Stimulated activated CD8-positive, alpha-beta memory T cell treated with anti-CD3 and anti-CD28 coated beads, Interleukin-7, amount 100 ng/mL, for 48 hours (primary cell): ENCODE measurements around the gene SLC35B2.
"Not testable (repeated sequence)": the region's sequence is repeated elsewhere in the genome, so short reads cannot be mapped to it uniquely, and the experiment has no call there.

Experiments used
- DNase-seq, 2 donors: peaks; one replicate each; pipeline ENCODE4 v3.0.0-alpha.2; 2020; ENCODE audit warnings: low read depth in 1 of 2; ENCODE audit errors: extremely low read depth in 1 of 2

The SLC35B2 gene

DNA sequence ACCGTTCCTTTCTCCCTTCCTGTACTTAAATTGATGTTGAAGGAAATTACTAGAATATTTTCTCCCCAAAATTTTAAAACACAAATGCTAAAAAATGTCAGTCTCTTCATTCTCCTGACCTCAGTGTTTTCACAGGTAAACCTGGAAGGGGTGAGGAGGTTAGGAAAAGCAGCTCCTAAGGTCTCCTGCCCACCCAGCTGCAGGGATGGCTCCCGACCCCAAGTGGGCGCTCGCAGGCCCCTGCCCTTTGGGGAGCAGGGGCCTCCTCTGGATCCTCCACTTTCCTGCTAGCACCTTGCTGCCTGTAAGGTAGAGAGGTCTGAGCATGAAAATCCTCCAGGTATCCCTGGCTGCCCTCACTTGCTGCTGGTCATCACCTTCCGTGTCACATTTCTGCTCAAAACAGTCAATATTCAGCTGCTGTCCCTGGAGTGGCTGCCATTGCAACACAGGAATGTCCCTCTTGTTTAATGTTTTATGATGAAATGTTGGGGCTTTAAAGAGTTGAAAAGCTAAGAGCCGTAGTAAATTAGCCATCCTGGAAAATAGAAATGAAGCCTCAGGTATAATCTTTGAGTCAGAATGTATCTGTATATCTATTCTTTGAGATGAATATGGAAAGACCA, 21.3 kb downstream of the SLC35B2 start:
- no peak for DNase-seq

DNA sequence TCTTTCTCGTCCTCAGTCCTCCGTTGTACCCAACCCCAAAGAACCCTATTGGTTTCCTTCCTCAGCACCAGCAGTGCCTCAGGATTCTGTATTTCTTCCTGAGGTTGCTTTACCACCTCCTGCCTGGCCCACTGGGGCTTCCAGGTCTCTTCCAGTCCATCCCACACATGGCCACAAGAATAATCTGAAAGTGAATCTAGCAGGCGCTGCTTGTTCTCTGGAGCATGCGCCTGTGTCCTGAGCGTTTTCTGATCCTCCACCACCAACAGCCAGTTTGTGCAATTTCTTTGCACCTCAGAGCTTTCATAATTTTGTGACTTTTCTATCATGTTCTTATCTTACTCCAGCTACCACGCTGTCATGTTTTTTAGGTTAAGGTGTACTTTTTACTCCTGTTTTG, 22.1 kb downstream of the SLC35B2 start:
- no peak for DNase-seq

DNA sequence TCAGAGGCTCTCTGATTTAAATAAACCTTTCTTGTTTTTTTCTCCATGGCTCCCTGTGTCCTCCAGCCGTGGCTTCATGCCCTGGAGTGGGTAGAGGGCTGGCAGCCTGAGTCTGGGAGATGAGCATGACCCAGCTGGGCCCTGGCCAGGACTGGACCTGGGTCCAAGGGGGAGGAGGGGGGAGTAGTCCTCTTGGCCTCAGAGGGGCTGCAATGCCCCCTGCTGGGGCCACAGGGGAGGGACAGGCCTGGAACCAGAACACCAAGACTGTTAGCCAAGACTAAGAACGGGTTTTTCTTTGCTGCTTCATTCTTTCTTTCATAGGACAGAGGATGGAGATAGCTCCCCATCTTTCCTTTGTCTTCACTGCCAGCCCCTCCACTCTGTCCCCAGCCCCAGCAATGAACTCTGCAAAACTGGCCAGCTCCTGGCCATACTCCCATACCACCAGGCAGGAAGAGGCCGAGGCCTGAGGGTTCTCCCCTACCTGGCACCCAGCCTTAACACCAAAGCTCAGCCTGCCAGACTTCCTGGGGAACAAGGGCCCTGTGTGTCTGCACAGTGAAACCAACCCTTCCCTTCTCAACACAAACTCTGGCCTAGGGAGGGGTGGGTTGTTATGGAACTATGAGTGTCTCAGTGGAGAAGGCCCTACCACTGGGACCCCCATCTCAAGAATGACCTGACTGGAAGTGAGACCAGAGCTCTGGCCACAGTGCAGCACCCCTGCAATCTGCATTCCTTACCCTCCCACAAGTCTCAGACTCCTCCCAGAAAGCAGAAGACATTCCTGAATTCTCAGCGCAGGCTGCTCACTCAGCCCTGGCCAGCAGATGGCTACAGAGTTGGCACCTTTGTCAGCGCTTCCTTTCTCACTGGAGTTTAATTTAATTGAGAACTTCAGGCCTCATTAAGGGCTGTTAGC, 23.0 kb downstream of the SLC35B2 start:
- no peak for DNase-seq

DNA sequence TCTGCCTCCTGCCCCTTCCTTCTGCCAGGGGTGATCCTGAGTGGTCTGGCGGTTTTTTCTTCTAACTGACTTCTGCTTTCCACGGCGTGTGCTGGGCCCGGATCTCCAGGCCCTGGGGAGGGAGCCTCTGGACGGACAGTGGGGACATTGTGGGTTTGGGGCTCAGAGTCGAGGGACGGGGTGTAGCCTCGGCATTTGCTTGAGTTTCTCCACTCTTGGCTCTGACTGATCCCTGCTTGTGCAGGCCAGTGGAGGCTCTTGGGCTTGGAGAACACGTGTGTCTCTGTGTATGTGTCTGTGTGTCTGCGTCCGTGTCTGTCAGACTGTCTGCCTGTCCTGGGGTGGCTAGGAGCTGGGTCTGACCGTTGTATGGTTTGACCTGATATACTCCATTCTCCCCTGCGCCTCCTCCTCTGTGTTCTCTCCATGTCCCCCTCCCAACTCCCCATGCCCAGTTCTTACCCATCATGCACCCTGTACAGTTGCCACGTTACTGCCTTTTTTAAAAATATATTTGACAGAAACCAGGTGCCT, 23.7 kb downstream of the SLC35B2 start:
- no peak for DNase-seq

DNA sequence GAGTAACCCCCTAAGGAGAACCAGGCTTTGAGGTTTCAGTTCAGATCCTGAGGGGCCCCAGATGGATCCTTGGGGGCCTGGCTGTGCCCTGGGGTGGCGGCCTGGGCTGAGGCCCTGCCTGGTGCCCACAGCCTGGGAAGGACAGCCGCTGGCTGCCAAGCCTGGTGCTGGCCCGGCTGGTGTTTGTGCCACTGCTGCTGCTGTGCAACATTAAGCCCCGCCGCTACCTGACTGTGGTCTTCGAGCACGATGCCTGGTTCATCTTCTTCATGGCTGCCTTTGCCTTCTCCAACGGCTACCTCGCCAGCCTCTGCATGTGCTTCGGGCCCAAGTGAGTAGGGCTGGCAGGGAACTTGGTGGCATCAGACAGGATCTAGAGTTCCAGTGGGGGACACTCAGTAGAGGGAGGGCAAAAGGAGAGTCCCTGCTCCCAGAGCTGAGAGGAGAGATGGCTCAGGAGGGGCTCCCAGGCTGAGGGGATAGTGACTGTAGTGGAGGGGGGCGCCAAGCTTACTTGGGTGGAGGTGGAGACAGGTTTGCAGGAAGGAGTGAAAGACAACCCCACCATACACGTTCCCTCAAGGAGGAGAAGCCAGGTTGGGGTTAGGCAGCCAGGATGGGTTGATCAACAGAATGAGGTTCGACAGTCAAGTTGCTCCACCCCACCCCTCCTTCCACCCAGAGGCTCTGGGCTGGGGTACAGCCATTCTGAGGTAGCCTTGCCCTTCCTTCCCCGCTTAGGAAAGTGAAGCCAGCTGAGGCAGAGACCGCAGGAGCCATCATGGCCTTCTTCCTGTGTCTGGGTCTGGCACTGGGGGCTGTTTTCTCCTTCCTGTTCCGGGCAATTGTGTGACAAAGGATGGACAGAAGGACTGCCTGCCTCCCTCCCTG, 24.4 kb downstream of the SLC35B2 start:
- no peak for DNase-seq

DNA sequence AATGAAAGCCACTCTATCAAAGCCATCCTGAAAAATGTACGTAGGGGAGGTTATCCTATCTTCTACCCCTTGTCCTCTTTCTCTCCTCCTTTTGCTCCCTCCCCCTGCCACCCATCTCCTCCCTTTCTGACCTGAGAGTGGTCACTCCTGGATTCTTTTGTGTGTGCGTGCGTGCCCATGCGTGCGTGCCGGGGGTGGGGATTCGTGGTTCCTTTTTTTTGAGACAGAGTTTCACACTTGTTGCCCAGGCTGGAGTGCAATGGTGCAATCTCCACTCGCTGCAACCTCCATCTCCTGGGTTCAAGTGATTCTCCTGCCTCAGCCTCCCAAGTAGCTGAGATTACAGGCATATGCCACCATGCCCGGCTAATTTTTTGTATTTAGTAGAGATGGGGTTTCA, 25.9 kb downstream of the SLC35B2 start:
- not testable (repeated sequence) for DNase-seq

DNA sequence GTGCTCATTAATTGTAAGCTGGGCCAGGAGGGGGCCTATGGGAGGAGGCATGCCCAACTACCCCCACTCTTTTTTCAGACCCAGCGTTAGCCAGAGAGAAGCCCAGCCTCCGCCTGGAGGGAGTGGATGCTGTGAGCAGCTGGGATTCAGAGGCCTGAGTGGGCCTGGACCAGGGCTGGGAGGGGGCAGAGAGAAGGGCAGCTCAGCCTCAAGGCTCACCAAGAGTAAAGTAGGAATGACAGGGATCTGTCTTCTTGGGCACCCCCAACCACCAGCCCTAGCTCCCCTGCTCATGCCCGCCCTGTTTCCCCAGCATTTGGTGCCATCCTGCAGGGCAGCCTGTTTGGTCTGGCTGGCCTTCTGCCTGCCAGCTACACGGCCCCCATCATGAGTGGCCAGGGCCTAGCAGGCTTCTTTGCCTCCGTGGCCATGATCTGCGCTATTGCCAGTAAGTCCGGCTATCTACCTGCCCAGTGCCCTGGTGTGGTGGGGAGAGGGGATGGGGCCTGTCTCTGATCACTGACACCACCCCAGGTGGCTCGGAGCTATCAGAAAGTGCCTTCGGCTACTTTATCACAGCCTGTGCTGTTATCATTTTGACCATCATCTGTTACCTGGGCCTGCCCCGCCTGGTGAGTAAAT, 27.2 kb downstream of the SLC35B2 start:
- DNase-seq, result no peak

DNA sequence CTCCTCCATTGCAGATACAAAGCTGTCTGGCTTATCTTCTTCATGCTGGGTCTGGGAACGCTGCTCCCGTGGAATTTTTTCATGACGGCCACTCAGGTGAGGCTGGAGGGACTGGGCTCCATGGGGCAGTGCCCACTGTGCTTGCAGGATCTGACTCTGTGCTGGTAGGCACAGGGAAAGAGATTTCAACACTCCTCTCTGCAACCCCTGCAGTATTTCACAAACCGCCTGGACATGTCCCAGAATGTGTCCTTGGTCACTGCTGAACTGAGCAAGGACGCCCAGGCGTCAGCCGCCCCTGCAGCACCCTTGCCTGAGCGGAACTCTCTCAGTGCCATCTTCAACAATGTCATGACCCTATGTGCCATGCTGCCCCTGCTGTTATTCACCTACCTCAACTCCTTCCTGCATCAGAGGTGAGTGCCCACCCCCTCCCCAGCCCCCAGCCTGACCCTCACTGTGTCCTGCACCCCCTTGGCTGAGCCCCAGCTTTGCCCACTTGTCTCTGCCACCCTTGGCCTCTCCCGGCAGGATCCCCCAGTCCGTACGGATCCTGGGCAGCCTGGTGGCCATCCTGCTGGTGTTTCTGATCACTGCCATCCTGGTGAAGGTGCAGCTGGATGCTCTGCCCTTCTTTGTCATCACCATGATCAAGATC, 27.8 kb downstream of the SLC35B2 start:
- no peak for DNase-seq

DNA sequence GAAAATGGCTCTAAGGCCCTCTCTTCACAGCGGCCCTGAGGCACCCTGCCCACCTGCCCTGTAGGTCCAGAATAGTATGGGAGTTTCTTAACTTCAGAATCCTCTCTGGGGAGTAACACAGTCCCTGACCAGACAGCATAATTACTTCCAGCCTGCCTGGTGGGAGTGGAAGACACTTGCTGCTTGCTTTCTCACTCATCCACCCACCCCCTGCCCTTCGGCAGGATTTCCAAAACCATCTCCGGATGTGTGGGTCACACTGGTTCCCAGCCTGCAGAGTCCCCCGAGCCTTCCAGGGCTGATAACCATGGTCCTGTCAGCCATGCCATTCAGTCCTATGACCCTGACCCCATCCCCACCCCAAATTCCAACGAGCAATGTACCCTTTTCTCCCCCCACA, 28.5 kb downstream of the SLC35B2 start:
- DNase-seq, result no peak

DNA sequence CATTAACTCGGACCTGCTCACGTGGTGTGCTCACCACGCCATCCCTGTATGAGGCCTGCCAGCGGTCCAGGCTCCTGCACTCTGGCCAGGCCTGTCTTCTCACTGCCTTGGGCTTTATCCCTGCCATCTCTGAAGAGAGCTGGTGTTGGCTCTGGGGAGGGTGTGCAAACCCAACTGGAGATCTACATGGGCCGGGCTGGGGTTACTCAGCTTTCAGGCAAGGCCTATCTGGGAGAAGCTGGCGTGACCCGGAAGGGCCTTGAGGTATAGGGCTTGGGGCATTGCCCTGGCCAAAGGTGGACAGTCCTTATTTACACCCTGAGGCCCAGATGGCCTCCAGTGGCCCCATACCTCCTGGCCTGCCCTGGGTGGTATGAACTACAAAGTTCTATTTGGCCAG, 28.9 kb downstream of the SLC35B2 start:
- DNase-seq, result no peak

DNA sequence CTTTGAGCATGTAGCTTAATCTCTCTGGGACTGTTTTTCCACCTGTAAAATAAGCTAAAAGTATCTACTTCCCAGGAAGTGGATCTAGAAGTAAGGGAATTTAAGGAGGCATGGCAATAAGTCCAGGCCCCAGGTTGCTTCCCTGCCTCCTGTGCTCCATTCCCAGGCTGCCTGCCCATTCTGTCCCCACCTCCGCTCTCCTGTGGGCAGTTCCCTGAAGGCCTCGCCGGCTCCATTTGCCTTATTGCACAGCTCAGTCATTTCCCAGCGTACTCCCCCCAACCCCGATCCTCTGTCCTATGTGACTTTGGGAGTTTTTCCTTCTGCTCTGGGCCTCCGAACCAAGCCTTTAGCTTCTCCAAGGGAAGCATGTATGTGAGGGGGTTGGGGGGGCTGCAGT, 29.3 kb downstream of the SLC35B2 start:
- DNase-seq, result no peak

DNA sequence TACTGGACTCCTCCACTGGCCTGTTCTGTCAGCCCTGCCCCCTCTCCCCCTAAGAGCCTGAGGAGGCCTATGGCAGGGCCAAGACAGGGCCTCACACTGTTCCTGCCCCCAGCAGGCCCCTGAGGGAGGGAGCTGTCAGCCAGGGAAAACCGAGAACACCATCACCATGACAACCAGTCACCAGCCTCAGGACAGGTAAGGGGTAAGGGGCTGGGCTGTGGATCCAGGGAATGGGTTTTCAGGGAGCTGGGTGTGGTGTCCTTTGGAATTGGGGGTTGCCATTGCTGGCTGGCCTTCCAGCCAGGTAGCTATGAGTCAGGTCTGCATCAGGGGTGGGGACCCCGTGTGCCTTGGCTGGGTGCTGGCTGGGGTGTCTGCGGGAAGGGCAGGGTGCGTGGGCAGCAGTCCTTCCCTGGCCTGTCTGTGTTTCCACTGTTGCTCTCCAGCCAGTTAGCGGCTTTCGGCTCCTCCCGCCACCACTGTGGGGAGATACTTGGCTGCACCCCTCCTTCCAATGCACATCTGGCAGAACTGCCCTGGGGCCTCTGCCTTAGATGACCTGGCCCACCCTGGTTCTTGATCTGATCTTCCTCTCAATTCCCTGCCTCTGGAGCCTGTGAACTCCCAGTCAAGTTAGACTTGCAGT, 30.1 kb downstream of the SLC35B2 start:
- DNase-seq, result no peak

DNA sequence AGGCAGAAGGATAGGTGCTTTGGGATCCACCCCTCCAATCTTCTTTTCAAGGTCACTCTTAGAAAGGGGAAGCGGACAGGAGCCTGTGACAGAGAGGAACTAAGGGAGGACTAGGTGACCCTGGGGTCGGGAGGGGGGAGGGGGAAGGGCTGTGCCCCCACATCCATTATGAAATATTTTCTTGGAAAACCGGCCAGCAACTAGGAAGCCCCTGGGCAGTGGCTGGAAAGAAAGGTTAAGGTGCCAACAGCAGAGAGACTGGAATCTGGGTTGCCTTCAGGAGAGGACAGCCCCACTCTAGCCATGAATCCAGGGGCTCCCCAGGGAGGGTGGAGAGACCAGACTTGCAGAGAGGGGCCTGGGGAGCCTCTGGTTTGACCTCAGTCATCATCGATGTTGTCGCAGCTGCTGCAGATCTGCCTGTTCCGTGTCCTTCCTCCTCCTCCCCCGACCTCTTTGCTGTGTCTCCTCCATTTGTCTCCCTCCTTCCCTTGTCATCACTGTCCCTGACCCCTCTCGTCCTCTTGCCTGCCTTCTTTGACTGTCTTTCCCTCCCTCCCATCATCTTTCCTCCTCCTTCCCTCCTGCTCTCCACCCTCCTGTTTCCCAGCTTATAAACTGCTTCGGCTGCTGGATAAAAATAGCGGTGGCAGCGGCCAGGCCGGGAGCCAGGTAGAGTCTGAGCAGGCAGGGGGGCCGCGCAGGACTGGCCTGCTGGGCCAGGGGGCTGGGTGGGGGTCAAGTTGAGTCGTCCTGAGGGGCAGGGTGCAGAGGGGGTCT, 30.8 kb downstream of the SLC35B2 start:
- DNase-seq, result no peak

DNA sequence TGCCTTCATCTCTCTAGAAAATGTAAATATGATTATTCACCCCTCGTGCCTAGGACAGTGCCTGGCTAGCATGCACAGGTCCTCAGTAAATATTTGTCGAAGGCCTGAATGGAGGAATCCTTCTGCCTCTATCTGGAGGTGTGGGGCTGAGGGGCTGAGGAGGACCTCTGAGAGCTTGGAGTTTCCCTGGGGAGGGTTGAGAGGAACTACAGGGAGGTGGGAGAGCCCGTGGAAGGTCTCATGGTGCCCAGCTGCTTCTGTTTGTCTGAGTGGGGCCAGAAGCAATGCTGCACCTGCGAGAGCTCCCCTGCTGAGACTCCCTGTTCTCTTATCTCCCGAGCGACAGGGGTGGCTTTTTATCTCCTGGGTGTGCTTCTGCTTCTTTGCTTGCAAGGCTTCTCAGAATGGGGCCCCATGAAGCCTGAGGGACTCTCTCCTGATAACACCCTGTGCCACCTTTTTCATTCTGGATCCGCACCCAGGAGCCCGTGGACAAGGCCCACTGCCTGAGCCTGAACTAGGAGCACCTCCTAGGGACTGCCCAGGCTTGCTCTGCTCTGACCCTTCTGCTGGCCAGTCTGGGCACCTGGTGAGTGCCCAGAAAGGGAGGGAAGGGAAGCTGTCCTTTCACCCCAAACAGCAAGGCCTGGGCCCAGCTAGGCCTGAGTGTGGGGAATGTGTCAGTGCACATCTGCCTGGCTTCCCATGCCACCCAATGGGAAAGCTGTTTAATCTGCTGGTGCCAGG, 31.6 kb downstream of the SLC35B2 start:
- DNase-seq, result no peak

DNA sequence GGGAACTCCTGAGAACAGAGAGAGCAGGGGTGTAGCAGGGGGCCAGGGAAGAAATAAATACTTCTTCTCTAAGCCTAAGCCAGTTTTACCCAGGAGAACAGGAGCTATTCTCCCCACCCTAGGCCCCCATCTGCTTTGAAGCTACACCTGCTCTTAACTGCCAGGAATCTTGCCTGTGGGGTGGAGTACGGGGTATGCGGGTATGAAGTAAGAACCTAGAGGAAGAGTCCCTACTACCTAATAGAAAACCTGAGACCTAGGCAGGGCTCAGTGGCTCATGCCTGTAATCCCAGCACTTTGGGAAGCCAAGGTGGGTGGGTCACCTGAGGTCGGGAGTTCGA, 32.4 kb downstream of the SLC35B2 start:
- DNase-seq, result no peak

DNA sequence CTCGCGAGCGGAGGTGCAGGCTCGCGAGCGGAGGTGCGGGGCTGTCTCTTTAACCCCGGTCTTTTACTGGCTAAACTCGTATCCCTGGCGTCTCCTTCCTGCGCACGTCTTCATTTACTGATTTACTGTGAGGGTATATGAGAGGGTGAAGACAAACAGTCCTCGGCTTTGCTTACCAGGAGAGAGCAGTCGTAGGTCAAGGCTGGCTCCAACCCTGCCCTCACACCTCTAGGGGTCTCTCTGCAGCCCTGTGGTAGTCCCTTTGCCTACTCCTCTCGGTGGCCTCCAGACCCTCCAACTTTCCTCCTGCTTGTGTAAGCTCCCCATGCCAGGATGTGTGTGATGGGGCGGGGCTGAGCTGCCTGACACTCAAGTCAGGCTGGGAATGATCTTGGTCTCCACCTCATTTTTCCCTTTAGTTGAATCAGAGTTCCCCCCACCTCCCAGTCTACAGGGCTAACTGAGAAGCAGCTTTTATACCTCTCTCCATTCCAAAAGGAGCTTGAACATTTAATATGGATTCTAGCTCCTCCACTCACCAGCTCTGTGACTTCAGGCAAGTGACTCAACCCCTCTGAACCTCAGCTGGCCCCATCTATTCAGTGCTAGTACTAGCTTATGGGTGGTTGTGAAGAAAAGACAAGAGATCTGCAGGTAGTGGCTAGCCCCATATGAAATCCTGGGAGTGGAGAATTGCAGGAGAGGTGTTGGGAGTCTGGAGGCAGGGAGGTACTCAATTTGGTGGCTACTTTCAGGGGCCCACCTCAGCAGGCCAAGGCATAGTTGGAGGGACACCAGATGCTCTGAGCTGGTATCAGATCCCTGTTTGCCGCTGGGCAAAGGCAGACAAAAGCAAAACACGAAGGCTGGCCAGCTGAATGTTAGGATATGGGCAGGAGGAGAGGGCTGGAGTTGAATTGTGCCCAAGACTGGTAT, 33.0 kb downstream of the SLC35B2 start:
- DNase-seq, result no peak

DNA sequence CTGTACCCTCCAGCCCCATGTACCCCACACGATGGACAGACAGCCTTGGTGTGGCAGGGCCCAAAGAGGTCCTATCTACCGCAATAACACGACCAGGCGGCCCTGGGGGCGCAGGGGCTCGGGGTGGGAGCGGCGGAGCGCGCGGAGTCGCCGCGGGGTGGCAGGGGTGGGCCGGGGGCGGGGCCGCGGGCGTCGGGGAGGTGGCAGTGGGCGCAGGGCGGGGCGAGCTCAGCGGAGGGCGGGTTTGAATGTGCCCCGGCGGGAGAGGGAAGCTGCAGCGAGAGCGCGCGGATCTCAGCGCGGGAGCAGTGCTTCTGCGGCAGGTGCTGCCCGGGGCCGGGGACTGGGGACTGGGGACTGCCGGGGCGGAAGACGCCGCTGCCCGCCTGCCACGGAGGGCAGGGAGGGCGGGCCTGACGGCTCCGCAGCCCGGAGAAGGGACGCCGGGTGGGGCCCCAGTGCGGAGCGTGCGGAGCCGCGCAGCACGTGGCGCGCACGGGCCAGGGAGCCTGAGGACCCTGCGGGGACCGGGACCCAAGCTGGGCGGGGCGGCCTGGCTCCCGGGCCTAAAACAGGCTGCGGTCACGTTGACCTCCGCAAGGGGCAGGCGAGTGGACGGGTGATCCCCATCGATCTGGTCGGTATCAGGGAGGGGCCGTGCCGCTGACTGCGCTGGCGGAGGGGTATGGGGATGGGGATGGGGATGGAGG, 33.9 kb downstream of the SLC35B2 start, which contains the start of gene SLC29A1:
TSS of gene SLC29A1 (plus strand) at position 277 of the 710 bp plus-strand sequence. CDS start 3,719 bp downstream, outside the sequence.
- DNase-seq, result peak; percentile 69 to 76
